Caco-2 (cell line): ENCODE measurements around the gene B4GALT7. TPM values are rescaled to one million over a fixed set of nuclear protein-coding genes. Genes with fewer than 3 reads are reported as not detected.

Source experiments
- BruUV-seq: library from RNA; stranded (reverse); fragments of 400-500 nt; replicated peaks from 2 replicates; lab custom pipeline; 2021; lab: Mats Ljungman, UMichigan
- CTCF ChIA-PET: fragments of 300-600 bp; sonication (Branson Sonifier 250); formaldehyde crosslinking; loops from one replicate; lab custom pipeline; 2022; ENCODE audit warnings: antibody characterized with exemption; lab: Charles Lee
- POLR2A ChIA-PET: fragments of 300-600 bp; sonication (Branson Sonifier 250); formaldehyde crosslinking; loops from one replicate; lab custom pipeline; 2022; ENCODE audit warnings: antibody characterized with exemption; lab: Charles Lee
- DNase-seq, 2 experiments: peaks; one replicate each; pipeline versions ENCODE4 v3.0.0 to v3.0.0-alpha.2; 2020 to 2022
- H3K27me3 ChIP-seq: replicated peaks from 2 replicates; pipeline ENCODE4 v1.6.0; 2011; ENCODE audit warnings: low read length; ENCODE audit not compliant: control insufficient read depth, insufficient read depth
- H3K36me3 ChIP-seq: 2 replicates; pipeline ENCODE4 v1.5.1; 2011; ENCODE audit warnings: low read length; ENCODE audit not compliant: control insufficient read depth, insufficient read depth
- H3K4me1 ChIP-seq: fragments of 250-450 bp; sonication (Bioruptor Pico); 2 replicates; pipeline ENCODE4 v1.5.1; 2020; ENCODE audit warnings: mild to moderate bottlenecking
- H3K4me3 ChIP-seq: 2 replicates; pipeline ENCODE4 v1.5.1; 2011; ENCODE audit warnings: low read depth, mild to moderate bottlenecking, control low read depth, low read length
- H3K9me3 ChIP-seq: fragments of 250-450 bp; sonication (Bioruptor Pico); 2 replicates; pipeline ENCODE4 v1.5.1; 2020; ENCODE audit warnings: mild to moderate bottlenecking, moderate library complexity
- H3K27ac Mint-ChIP-seq: one replicate; pipeline ENCODE4 v1.8.0; 2022; ENCODE audit warnings: mixed read lengths; ENCODE audit not compliant: unreplicated experiment
- H3K27me3 Mint-ChIP-seq: one replicate; pipeline ENCODE4 v1.8.0; 2022; ENCODE audit warnings: mixed read lengths; ENCODE audit not compliant: insufficient read depth, unreplicated experiment
- H3K36me3 Mint-ChIP-seq: one replicate; pipeline ENCODE4 v1.8.0; 2022; ENCODE audit warnings: mild to moderate bottlenecking, mixed read lengths; ENCODE audit not compliant: insufficient read depth, unreplicated experiment
- H3K4me1 Mint-ChIP-seq: one replicate; pipeline ENCODE4 v1.8.0; 2022; ENCODE audit warnings: low read depth, mixed read lengths; ENCODE audit not compliant: unreplicated experiment
- H3K4me3 Mint-ChIP-seq: one replicate; pipeline ENCODE4 v1.8.0; 2022; ENCODE audit warnings: mild to moderate bottlenecking, moderate library complexity, mixed read lengths; ENCODE audit not compliant: unreplicated experiment
- H3K9me3 Mint-ChIP-seq: one replicate; pipeline ENCODE4 v1.8.0; 2022; ENCODE audit warnings: mixed read lengths; ENCODE audit not compliant: unreplicated experiment
- CTCF ChIP-seq, 2 experiments: fragments of 200-600 bp in 1 of 2; IDR thresholded peaks; 1 replicate in 1 of 2; 2 replicates in 1 of 2; pipeline versions ENCODE4 v1.5.1 to v1.8.0; 2011 to 2022; ENCODE audit warnings: antibody characterized with exemption in 1 of 2, control low read depth in 1 of 2, inconsistent platforms in 1 of 2, low read depth in 1 of 2, low read length in 1 of 2, mild to moderate bottlenecking in 1 of 2, moderate library complexity in 1 of 2; ENCODE audit not compliant: insufficient read depth in 1 of 2, severe bottlenecking in 1 of 2, unreplicated experiment in 1 of 2
- intact Hi-C: fragments of 100-400 bp; cut with micrococcal nuclease; formaldehyde crosslinking; loops from one replicate; pipeline ENCODE4 v1.10.0; 2022; ENCODE audit not compliant: unreplicated experiment
- total RNA-seq: library from RNA; stranded (reverse); gene quantifications from 2 replicates; pipeline ENCODE4 v1.2.3, GENCODE V29; 2022

B4GALT7 gene
- total RNA-seq, 1 experiment from 2014 or later = 30.0 TPM

GRCh38 chr5:177575488-177575887 lies 24.4 kb upstream of the B4GALT7 start:
- H3K4me1 ChIP-seq = no peaks in the 10 kb centered on the region
- intact Hi-C loops = no loop called here
- DNase-seq = no peak
- TF ChIP-seq CTCF (IDR thresholded peaks at IDR 0.05; ENCODE audit: insufficient read depth in 1 of 2, low read depth in 1 of 2, low read length in 1 of 2, severe bottlenecking in 1 of 2, unreplicated experiment in 1 of 2) = no peak
- BruUV-seq = no TSS peak
- ChIA-PET POLR2A (no interaction called here), CTCF (no interaction called here)
- no peak overlapping the region for H3K4me3 ChIP-seq
- H3K4me1 Mint-ChIP-seq = peaks cover 6% of the 10 kb centered on the region
- H3K4me3 Mint-ChIP-seq = no peak overlapping the region
- peaks cover 4% of the 10 kb centered on the region for H3K27me3 Mint-ChIP-seq
- no peaks in the 10 kb centered on the region for H3K27me3 ChIP-seq
- no peaks in the 10 kb centered on the region for H3K9me3 ChIP-seq
- H3K36me3 Mint-ChIP-seq = peaks cover 6% of the 10 kb centered on the region
- no peaks in the 10 kb centered on the region for H3K9me3 Mint-ChIP-seq
- no peaks in the 10 kb centered on the region for H3K36me3 ChIP-seq
- no peak overlapping the region for H3K27ac Mint-ChIP-seq

GRCh38 chr5:177576169-177576568 lies 23.8 kb upstream of the B4GALT7 start:
- Mint-ChIP-seq H3K27me3 (peaks cover 4% of the 10 kb centered on the region), H3K4me3 (no peak overlapping the region), H3K9me3 (no peaks in the 10 kb centered on the region), H3K4me1 (peaks cover 6% of the 10 kb centered on the region), H3K36me3 (peaks cover 6% of the 10 kb centered on the region), H3K27ac (no peak overlapping the region)
- no peak overlapping the region for H3K4me3 ChIP-seq
- H3K27me3 ChIP-seq = no peaks in the 10 kb centered on the region
- H3K4me1 ChIP-seq = no peaks in the 10 kb centered on the region
- CTCF ChIA-PET = no interaction called here
- POLR2A ChIA-PET = interaction anchor here (0.6 kb wide), 1 partner anchor 16 kb away, joined by 4 read pairs; the partner anchor contains the start of gene TMED9
- no peaks in the 10 kb centered on the region for H3K36me3 ChIP-seq
- no TSS peak for BruUV-seq
- intact Hi-C loops = no loop called here
- no peak for TF ChIP-seq CTCF (IDR thresholded peaks at IDR 0.05; ENCODE audit: insufficient read depth in 1 of 2, low read depth in 1 of 2, low read length in 1 of 2, severe bottlenecking in 1 of 2, unreplicated experiment in 1 of 2)
- DNase-seq = no peak
- H3K9me3 ChIP-seq = no peaks in the 10 kb centered on the region

- H3K9me3 ChIP-seq = no peaks in the 10 kb centered on the region
- intact Hi-C loops = no loop called here
- ChIA-PET CTCF (no interaction called here), POLR2A (no interaction called here)
- Mint-ChIP-seq H3K9me3 (no peaks in the 10 kb centered on the region), H3K27me3 (peaks cover 4% of the 10 kb centered on the region), H3K4me3 (no peak overlapping the region), H3K27ac (no peak overlapping the region), H3K4me1 (peaks cover 6% of the 10 kb centered on the region), H3K36me3 (peaks cover 6% of the 10 kb centered on the region)
- H3K4me3 ChIP-seq = no peak overlapping the region
- no peaks in the 10 kb centered on the region for H3K36me3 ChIP-seq
- no TSS peak for BruUV-seq
- TF ChIP-seq CTCF (IDR thresholded peaks at IDR 0.05; ENCODE audit: insufficient read depth in 1 of 2, low read depth in 1 of 2, low read length in 1 of 2, severe bottlenecking in 1 of 2, unreplicated experiment in 1 of 2) = no peak
- no peak for DNase-seq
- H3K4me1 ChIP-seq = no peaks in the 10 kb centered on the region
- H3K27me3 ChIP-seq = no peaks in the 10 kb centered on the region
Observed at GRCh38 chr5:177578316-177578715, 21.6 kb upstream of the B4GALT7 start.
